SU-DHL-6 (cell line): Measurements from ENCODE around the gene FGF10.

Source experiments
- H2AFZ ChIP-seq: fragments of 200-600 bp; sonication (generic); 2 replicates; pipeline ENCODE4 v1.6.1; 2014; ENCODE audit warnings: low read depth, mild to moderate bottlenecking, moderate library complexity, mixed read lengths, antibody characterized with exemption, low read length; ENCODE audit not compliant: severe bottlenecking
- H3F3A ChIP-seq: fragments of 200-600 bp; shearing (Covaris generic); 2 replicates; pipeline ENCODE4 v1.6.0; 2016; ENCODE audit warnings: antibody characterized with exemption, mild to moderate bottlenecking; ENCODE audit not compliant: insufficient read depth
- H3K27ac ChIP-seq: fragments of 200-600 bp; sonication (generic); 2 replicates; pipeline ENCODE4 v1.5.1; 2016; ENCODE audit warnings: low read depth, mild to moderate bottlenecking, low read length, moderate library complexity, mixed read lengths
- H3K27me3 ChIP-seq: fragments of 200-600 bp; sonication (generic), shearing (Covaris generic); 2 replicates; pipeline ENCODE4 v1.6.0; 2014; ENCODE audit warnings: mild to moderate bottlenecking, low read length
- H3K36me3 ChIP-seq: fragments of 200-600 bp; sonication (generic); 2 replicates; pipeline ENCODE4 v1.6.1; 2014; ENCODE audit warnings: mild to moderate bottlenecking, low read length, mixed read lengths
- H3K4me2 ChIP-seq: fragments of 300-600, 200-600 bp; shearing (Covaris generic), sonication (generic); 2 replicates; pipeline ENCODE4 v1.6.0; 2014; ENCODE audit warnings: low read length, low read depth, mild to moderate bottlenecking; ENCODE audit not compliant: poor library complexity, severe bottlenecking
- H3K4me3 ChIP-seq: fragments of 200-600 bp; sonication (generic); 2 replicates; pipeline ENCODE4 v1.5.1; 2014; ENCODE audit warnings: antibody characterized with exemption, low read length, mild to moderate bottlenecking, mixed read lengths; ENCODE audit not compliant: insufficient read depth, poor library complexity, severe bottlenecking
- H3K79me2 ChIP-seq: fragments of 200-600 bp; sonication (generic); 2 replicates; pipeline ENCODE4 v1.6.1; 2014; ENCODE audit warnings: mild to moderate bottlenecking, low read length, moderate library complexity; ENCODE audit not compliant: insufficient read depth
- H3K9ac ChIP-seq: fragments of 200-600 bp; sonication (generic); 2 replicates; pipeline ENCODE4 v1.7.0; 2014; ENCODE audit warnings: mild to moderate bottlenecking, low read length
- H3K9me2 ChIP-seq: fragments of 200-600 bp; sonication (generic); replicated peaks from 2 replicates; pipeline ENCODE4 v1.6.1; 2014; ENCODE audit warnings: low read length; ENCODE audit not compliant: insufficient read depth
- H3K9me3 ChIP-seq: fragments of 200-600 bp; sonication (generic); 2 replicates; pipeline ENCODE4 v1.6.1; 2014; ENCODE audit warnings: low read length, mixed read lengths; ENCODE audit not compliant: insufficient read depth
- H4K20me1 ChIP-seq: fragments of 200-600 bp; sonication (generic); 2 replicates; pipeline ENCODE4 v1.6.1; 2014; ENCODE audit warnings: low read depth, mild to moderate bottlenecking, antibody characterized with exemption, low read length, moderate library complexity, mixed read lengths
- CTCF ChIP-seq: fragments of 200-600 bp; sonication (generic); IDR thresholded peaks from one replicate; pipeline ENCODE4 v1.5.1; 2017; ENCODE audit warnings: antibody characterized with exemption, mild to moderate bottlenecking, low read length, moderate library complexity; ENCODE audit not compliant: insufficient read depth, poor library complexity, severe bottlenecking
- EZH2phosphoT487 ChIP-seq: fragments of 200-600 bp; sonication (generic), shearing (Covaris generic); conservative IDR thresholded peaks from 2 replicates; pipeline ENCODE4 v1.6.1; 2018; ENCODE audit warnings: mild to moderate bottlenecking, antibody characterized with exemption, low read length, moderate library complexity, mixed read lengths

FGF10 gene

DNA sequence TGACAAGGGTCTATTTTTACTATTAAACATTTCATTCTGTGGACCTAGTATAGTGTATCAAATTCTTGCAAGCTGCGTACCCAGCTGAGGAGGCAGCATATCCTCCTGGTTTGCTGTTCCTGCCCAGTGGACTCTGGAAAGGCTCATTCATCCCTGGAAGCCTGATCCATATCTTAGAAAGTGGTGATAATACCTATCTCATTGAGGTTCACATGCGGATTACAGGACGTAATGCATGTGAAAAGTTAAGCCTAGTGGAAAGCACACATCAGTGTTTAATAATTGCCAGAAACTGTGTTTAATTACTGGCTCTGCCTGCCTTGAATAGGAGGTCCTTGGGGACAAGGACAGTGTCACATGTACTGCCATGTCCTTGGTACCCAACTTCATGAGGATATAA, 132.0 kb downstream of the FGF10 start:
- H3K9me2 ChIP-seq = no peaks in the 10 kb centered on the region
- no peak overlapping the region for H3K27ac ChIP-seq
- no peaks in the 10 kb centered on the region for H3K9me3 ChIP-seq
- no peaks in the 10 kb centered on the region for H3K79me2 ChIP-seq
- H3K9ac ChIP-seq = no peak overlapping the region
- no peak overlapping the region for H3K4me3 ChIP-seq
- no peak overlapping the region for H2AFZ ChIP-seq
- H3F3A ChIP-seq = no peaks in the 10 kb centered on the region
- H3K4me2 ChIP-seq = no peak overlapping the region
- no peaks in the 10 kb centered on the region for H4K20me1 ChIP-seq
- H3K36me3 ChIP-seq = no peaks in the 10 kb centered on the region
- no peaks in the 10 kb centered on the region for H3K27me3 ChIP-seq
- no peak for TF ChIP-seq EZH2phosphoT487
- TF ChIP-seq CTCF = no peak
